Thoracic aorta (tissue), 2 donors: Measurements from ENCODE around the gene PTPRM. TPM values are rescaled to one million over a fixed set of nuclear protein-coding genes. Genes with fewer than 3 reads are reported as not detected.

Experiments
- ATAC-seq: fragments of 150-250 bp; one replicate; pipeline ENCODE4 v1.8.0; 2017; ENCODE audit warnings: low read depth; ENCODE audit not compliant: insufficient number of reproducible peaks, low FRiP score
- DNase-seq: peaks from one replicate; pipeline ENCODE4 v3.0.0-alpha.2; 2020; ENCODE audit warnings: low spot score
- H3K27ac ChIP-seq, 2 donors: fragments of 200-600 bp; sonication (generic); 1 replicate in 1 of 2; 2 replicates in 1 of 2; pipeline ENCODE4 v1.5.1; 2016; ENCODE audit warnings: mild to moderate bottlenecking in 2 of 2, moderate library complexity in 2 of 2
- H3K27me3 ChIP-seq: fragments of 200-600 bp; sonication (generic); replicated peaks from 2 replicates; pipeline ENCODE4 v1.6.0; 2016; ENCODE audit warnings: mild to moderate bottlenecking; ENCODE audit not compliant: insufficient read depth
- H3K36me3 ChIP-seq: fragments of 200-600 bp; sonication (generic); one replicate; pipeline ENCODE4 v1.5.1; 2016
- H3K4me1 ChIP-seq, 2 donors: fragments of 200-600 bp; sonication (generic); 1 replicate in 1 of 2; 2 replicates in 1 of 2; pipeline versions ENCODE4 v1.5.1 to v1.6.0; 2016; ENCODE audit warnings: low read depth in 2 of 2, mild to moderate bottlenecking in 1 of 2; ENCODE audit not compliant: control insufficient read depth in 1 of 2
- H3K4me3 ChIP-seq: fragments of 200-600 bp; sonication (generic); 2 replicates; pipeline ENCODE4 v1.5.1; 2016; ENCODE audit warnings: mild to moderate bottlenecking
- H3K9me3 ChIP-seq: fragments of 200-600 bp; sonication (generic); 2 replicates; pipeline ENCODE4 v1.5.1; 2016
- CTCF ChIP-seq: fragments of 200-600 bp; sonication (generic); IDR thresholded peaks from one replicate; pipeline ENCODE4 v1.5.1; 2019; ENCODE audit warnings: antibody characterized with exemption
- total RNA-seq, 2 donors: library from RNA; depleted of rRNA; stranded (reverse); fragments of >200 nt; gene quantifications; one replicate each; pipeline versions ENCODE4 v1.1.0 to v1.2.3, GENCODE V29; 2016

The PTPRM gene
- total RNA-seq, 2 donors from 2014 or later = 90.3 to 102 TPM

GRCh38 chr18:7770908-7771307 lies 203.8 kb downstream of the PTPRM start:
- ATAC-seq (no peak), DNase-seq (no peak)
- H3K4me3 ChIP-seq = no peak overlapping the region
- H3K9me3 ChIP-seq = no peaks in the 10 kb centered on the region
- no peak for TF ChIP-seq CTCF
- H3K27me3 ChIP-seq = no peaks in the 10 kb centered on the region
- H3K4me1 ChIP-seq = no peaks in the 10 kb centered on the region
- H3K36me3 ChIP-seq = no peaks in the 10 kb centered on the region
- no peak overlapping the region for H3K27ac ChIP-seq

GRCh38 chr18:7772510-7772888 lies 205.4 kb downstream of the PTPRM start:
- Histone ChIP-seq H3K4me1 (no peaks in the 10 kb centered on the region), H3K27me3 (no peaks in the 10 kb centered on the region), H3K27ac (no peak overlapping the region), H3K4me3 (no peak overlapping the region), H3K9me3 (no peaks in the 10 kb centered on the region), H3K36me3 (no peaks in the 10 kb centered on the region)
- TF ChIP-seq CTCF = no peak
- no peak for DNase-seq
- no peak for ATAC-seq

GRCh38 chr18:7772951-7773350 lies 205.8 kb downstream of the PTPRM start:
- no peak for TF ChIP-seq CTCF
- no peaks in the 10 kb centered on the region for H3K9me3 ChIP-seq
- no peak overlapping the region for H3K27ac ChIP-seq
- no peak overlapping the region for H3K4me3 ChIP-seq
- H3K36me3 ChIP-seq = no peaks in the 10 kb centered on the region
- no peaks in the 10 kb centered on the region for H3K27me3 ChIP-seq
- DNase-seq (no peak), ATAC-seq (no peak)
- H3K4me1 ChIP-seq = peaks cover 0 to under 1% of the 10 kb centered on the region in 2 donors

- H3K4me3 ChIP-seq = no peak overlapping the region
- ATAC-seq (no peak), DNase-seq (no peak)
- H3K4me1 ChIP-seq = peaks cover 0 to 6% of the 10 kb centered on the region in 2 donors
- H3K9me3 ChIP-seq = no peaks in the 10 kb centered on the region
- no peaks in the 10 kb centered on the region for H3K27me3 ChIP-seq
- H3K27ac ChIP-seq = no peak overlapping the region
- TF ChIP-seq CTCF = no peak
- H3K36me3 ChIP-seq = no peaks in the 10 kb centered on the region
These were observed 208.0 kb downstream of the PTPRM start for GRCh38 chr18:7775128-7775527.

- TF ChIP-seq CTCF = no peak
- no peak for ATAC-seq
- Histone ChIP-seq H3K9me3 (no peaks in the 10 kb centered on the region), H3K27me3 (no peaks in the 10 kb centered on the region), H3K27ac (no peak overlapping the region), H3K36me3 (no peaks in the 10 kb centered on the region), H3K4me1 (peaks cover 0 to 6% of the 10 kb centered on the region in 2 donors), H3K4me3 (no peak overlapping the region)
- DNase-seq = no peak
These were observed 208.7 kb downstream of the PTPRM start for GRCh38 chr18:7775843-7776242.
